ENCODE data around the gene POLR1G.

DNA sequence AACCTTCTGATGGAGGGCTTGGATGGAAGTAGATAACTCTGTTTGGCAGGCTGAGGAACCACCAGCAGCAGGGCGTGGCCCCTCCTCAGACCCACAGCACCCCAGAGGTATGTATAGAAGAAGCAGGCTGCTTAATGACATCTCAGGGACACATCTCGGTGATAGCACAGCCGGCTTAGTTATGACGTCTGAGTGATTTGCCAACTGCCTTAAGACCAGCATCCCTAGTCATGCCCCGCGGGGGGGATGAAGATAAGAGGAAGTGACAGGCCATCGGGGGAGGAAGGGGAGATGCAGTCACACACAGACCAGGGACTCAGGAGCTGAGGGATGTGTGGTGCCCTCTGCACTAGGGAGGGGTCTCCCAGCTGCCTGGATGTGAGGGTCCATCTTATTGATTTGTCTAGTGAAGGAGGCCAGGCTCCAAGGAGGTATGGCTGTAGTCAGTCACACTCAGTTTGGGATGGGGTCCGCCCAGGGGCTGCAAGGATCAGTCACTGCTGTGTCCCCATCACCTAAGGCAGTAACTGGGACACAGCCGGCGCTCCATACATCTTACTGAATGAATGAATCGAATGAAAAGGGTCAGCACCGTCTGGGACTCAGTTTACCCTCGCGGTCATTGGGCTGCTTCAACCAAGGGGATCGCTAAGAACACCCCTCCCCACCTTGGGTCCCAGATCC is 36.5 kb downstream of the POLR1G start:
- no peak for TF ChIP-seq POLR2A (IDR thresholded peaks at IDR 0.05)
- TF ChIP-seq, protein P1, sequence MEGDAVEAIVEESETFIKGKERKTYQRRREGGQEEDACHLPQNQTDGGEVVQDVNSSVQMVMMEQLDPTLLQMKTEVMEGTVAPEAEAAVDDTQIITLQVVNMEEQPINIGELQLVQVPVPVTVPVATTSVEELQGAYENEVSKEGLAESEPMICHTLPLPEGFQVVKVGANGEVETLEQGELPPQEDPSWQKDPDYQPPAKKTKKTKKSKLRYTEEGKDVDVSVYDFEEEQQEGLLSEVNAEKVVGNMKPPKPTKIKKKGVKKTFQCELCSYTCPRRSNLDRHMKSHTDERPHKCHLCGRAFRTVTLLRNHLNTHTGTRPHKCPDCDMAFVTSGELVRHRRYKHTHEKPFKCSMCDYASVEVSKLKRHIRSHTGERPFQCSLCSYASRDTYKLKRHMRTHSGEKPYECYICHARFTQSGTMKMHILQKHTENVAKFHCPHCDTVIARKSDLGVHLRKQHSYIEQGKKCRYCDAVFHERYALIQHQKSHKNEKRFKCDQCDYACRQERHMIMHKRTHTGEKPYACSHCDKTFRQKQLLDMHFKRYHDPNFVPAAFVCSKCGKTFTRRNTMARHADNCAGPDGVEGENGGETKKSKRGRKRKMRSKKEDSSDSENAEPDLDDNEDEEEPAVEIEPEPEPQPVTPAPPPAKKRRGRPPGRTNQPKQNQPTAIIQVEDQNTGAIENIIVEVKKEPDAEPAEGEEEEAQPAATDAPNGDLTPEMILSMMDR (IDR thresholded peaks at IDR 0.05), result no peak
- TF ChIP-seq POLR2AphosphoS5 (IDR thresholded peaks at IDR 0.05), result no peak
- TF ChIP-seq EP300 (IDR thresholded peaks at IDR 0.05), result no peak

All from gastroesophageal sphincter (tissue), 3 donors.